GM19468 (cell line): ENCODE results near the gene PLEKHG5.

Experiments used
- ATAC-seq: cut with Tn5 transposase; IDR thresholded peaks from one replicate; pipeline ENCODE4 v1.9.1; 2021; ENCODE audit warnings: mild to moderate bottlenecking, moderate library complexity, moderate number of reproducible peaks; ENCODE audit not compliant: unreplicated experiment; ENCODE audit errors: extremely low read depth

Gene PLEKHG5, protein sequence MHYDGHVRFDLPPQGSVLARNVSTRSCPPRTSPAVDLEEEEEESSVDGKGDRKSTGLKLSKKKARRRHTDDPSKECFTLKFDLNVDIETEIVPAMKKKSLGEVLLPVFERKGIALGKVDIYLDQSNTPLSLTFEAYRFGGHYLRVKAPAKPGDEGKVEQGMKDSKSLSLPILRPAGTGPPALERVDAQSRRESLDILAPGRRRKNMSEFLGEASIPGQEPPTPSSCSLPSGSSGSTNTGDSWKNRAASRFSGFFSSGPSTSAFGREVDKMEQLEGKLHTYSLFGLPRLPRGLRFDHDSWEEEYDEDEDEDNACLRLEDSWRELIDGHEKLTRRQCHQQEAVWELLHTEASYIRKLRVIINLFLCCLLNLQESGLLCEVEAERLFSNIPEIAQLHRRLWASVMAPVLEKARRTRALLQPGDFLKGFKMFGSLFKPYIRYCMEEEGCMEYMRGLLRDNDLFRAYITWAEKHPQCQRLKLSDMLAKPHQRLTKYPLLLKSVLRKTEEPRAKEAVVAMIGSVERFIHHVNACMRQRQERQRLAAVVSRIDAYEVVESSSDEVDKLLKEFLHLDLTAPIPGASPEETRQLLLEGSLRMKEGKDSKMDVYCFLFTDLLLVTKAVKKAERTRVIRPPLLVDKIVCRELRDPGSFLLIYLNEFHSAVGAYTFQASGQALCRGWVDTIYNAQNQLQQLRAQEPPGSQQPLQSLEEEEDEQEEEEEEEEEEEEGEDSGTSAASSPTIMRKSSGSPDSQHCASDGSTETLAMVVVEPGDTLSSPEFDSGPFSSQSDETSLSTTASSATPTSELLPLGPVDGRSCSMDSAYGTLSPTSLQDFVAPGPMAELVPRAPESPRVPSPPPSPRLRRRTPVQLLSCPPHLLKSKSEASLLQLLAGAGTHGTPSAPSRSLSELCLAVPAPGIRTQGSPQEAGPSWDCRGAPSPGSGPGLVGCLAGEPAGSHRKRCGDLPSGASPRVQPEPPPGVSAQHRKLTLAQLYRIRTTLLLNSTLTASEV

DNA sequence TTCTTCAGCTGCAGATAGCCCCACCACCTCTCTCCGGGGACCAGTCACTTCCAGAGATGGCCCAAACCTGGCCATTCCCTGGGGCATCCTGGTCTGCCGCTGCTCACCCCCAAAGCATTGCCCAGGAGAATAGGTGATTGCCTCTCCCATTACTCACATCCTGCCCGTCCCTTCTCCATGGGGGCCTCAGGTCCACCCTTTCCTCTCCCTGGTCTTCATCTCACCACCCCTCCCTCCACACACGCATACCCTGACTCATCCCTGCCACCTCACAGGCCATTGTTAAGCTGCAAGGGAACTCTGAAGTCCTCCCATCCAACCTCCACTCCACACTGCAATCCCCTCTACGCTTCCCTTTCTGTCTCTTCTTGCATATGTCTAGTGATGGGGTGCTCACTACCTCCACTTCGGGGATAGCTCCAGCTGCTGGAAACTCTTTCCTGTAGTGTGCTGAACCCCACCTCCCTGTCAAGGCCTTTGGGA is at the start of gene PLEKHG5:
Gene PLEKHG5, minus strand, starts transcription at position 188 of the 483 bp plus-strand sequence. CDS start 14,096 bp downstream, outside the sequence.
- ATAC-seq: no peak

DNA sequence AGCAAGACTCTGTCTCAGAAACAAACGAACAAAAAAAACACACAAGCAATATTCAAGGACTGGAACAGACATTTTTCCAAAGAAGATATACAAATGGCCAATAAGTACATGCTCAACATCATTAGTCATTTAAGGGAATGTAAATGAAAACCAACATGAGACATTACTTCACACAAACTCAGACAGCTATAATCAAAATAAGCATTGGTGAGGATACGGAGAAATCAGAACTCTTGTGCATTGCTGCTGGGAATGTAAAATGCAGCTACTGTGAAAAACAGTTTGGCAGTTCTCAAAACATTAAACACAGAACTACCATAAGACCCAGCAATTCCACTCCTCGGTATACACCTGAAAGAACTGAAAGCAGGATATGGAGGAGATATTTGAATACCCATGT is 47.5 kb upstream of the PLEKHG5 start:
- no peak for ATAC-seq

DNA sequence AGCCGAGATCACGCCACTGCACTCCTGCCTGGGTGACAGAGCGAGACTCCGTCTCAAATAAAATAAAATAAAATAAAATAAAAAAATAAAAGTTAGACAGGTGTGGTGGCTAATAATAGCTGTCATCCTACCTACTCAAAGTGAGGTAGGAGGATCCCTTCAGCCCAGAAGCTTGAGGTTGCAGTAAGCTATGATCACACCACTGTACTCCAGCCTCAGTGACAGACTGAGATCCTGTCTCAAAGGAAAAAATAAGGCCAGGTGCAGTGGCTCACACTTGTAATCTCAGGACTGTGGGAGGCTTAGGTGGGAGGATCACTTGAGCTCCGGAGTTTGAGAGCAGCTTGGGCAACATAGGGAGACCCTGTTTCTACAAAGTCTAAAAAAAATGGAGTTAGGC is 44.8 kb upstream of the PLEKHG5 start:
- no peak for ATAC-seq

DNA sequence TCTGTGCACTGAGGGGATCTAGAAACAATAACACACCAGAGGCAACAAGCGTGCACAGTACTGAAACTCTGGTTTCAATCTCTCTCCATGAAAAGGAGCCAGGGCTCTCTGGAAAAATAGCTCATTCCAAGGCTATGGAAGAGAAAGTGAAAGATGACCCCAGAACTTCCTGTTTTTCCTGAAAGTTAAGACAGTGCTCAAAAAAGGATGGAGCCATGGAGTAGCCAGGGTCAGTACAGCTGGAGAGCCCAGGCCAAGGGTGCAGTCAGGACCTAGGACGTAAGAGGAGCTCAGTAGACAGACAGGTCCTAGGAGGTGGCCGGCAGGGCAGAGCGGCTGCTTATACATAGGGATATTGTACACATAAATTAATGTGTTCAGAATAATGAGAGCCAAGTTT is 43.7 kb upstream of the PLEKHG5 start:
- no peak for ATAC-seq

DNA sequence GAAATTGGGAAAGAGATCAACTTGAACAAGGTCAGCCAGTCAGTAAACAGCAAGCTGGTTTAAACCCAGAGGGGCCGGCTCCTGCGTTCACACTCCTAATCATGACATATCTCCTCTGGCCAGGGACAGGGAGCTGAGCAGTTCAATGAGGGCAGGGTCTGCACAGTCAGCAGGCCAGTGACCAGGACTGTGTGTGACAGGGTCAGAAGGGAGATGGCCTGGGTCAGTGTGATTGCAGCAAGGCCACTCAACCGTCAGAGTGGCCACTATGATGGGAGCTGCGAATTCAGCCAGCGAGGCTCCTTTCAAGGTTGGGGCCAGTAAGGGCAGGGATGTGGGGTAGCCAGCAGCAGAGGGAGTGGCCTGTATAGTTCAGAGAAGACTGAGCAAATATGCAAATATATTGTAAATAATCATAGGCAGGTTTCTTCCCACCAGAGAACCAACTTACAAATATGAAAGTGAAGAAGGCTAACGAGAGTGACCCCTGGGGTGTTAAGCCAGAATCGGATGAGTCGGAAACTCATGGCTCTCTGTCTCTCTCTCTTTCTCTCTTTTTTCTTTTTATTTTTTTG is 42.9 kb upstream of the PLEKHG5 start:
- ATAC-seq: no peak

DNA sequence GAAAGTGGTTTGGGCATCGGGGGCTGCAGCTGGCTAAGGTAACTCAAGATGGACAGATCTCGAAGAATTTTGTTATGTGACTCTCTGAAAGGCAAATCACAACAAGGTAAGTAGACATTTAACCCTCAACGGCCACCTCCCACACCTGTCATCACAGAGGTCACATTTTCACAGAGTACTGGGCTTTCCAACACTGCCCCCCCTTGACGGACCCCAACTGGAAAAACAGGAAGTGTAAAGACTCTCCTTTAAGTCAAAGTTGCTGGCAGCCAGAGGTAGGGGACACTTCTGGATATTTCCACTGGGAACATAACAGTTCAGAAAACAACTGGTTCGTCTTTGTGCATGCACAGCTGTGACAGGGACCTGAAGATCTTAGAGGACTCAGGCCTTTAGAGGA is 40.5 kb upstream of the PLEKHG5 start:
- no peak for ATAC-seq

DNA sequence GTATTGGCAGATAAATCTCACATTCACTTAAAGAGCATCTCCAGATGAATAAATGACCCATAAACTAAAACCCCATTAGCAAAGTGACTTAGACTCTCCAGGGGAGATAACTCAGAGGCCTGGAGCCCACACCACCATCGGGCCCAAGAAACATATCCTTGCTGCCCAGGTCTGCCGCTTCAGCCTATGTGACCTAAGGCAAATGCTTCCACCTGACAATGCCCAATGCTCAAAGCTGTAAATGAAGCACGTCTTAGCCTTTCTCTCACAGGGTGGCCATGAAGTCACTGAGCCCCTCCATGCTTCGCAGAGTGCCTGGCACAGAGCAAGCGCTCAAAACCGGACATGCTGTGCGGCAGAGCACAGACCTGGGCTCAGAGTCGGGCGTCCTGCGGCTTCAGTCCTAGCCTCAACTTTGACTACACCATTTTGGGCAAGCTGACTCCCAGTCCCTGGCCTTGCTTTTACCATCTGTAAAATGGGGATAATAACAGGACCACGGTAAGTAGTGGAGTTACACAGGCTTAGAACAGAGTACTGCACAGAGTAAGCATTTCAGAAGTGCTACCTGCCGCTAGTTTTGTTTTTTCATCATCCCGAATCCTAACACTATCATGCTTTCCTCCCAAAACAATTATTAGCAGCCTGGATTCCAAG is 39.2 kb upstream of the PLEKHG5 start:
- ATAC-seq: no peak

DNA sequence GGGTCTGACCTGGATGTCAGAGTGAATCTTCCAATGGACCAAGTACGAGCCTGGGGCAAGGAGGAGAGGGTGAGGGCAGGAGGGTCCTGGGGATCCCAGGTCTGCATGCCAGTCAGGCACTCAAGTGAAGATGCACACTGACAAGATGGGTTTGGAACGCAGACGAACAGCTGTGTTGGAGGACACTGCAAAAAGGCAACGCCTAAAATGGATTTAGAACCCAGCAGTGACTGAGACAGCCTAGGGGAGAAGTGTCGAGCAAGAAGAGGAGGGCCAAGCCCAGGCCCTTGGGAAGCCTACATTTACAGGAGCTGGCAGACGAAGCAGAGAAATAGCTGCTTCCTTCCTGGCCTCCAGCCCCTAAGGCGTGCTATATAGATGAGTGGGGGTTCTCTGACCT is 37.0 kb upstream of the PLEKHG5 start:
- no peak for ATAC-seq

DNA sequence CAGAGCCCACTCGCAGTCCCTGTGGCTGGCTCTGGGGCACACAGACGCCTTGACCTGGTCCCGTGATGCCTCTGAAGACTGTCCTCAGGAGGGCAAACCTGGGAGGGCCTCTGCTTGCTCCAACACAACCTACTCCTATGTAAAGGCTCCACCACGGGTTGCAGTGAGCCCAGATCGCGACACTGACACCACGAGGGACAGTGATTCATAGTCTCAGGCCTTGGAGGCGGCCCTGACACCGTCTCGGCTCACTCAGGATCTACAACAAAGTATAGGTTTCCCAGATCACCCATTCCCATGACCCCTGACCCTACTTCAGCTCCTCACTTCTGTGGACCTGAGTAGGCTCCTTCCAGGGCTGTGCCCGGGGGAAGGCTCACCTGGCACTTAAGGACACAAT is 34.8 kb upstream of the PLEKHG5 start:
- ATAC-seq: no peak

DNA sequence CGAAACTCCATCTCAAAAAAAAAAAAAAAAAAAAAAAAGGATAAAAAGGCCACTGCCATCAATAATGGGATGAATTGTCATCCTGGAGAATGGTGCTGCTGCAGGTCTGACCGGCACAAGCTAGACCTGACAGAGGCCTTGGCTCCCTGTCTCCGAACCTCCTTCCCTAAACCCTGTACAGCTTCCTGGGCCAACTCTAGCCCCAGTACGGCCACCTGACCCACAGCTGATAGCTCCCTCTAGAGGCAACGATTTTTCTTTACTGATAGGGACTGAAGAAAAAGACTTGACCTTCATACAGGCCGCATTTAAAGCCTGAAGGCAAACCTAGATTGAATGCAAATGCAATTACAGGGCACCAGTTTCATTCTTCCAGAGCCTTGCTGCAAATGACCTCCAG is 32.1 kb upstream of the PLEKHG5 start:
- no peak for ATAC-seq

DNA sequence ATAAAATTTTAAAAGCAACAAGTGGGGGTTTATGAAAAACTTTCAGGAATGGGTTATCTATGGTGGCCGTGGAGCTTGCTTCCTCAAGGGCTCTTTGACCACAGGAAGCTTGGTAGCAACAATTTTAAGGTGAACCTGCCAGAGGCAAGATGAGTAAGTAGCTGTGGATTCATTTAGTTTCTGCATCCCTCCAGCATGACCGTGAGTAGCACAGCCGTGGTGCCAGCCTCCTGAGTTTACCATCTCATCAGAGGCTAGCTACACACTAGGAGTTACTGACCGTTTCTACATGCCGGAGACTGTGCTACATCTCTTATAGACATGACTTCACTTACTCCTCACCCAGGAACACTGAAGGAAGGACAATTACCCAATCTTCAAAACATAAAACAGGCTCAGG is 30.1 kb upstream of the PLEKHG5 start:
- ATAC-seq: no peak

DNA sequence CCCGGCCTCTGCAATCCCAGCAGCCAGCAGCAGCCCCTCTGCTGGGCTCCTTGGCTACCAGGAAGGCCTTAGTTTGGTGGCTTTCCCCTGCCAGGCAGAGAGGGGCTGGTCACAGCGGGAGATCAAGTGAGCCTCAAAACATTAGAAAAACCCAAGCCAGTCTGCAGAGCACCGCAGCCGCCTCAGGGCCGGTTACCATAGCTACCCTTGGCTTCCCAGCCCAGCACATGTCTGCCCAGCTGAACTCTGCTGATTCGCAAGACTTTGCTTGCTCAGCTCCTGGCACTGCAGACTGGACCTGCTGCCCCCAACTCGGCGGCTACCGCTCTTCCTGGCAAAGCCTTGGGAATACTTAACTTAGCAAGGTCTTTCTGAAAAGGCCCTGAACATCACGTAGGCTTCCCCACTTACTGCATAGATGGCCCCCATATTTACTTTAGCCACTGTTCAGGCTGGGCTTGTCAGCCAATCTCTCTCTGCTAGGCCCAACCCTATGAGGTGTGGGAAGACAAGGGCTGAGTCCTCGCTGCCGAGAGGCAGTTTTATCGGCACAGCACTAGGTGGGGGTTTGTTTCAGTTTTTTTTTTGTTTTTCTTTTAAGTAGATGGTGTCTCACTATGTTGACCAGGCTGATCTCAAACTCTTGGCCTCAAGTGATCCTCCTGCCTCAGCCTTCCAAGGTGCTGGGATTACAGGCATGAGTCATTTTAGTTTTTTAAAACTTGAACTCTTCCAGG is 28.6 kb upstream of the PLEKHG5 start:
- no peak for ATAC-seq

DNA sequence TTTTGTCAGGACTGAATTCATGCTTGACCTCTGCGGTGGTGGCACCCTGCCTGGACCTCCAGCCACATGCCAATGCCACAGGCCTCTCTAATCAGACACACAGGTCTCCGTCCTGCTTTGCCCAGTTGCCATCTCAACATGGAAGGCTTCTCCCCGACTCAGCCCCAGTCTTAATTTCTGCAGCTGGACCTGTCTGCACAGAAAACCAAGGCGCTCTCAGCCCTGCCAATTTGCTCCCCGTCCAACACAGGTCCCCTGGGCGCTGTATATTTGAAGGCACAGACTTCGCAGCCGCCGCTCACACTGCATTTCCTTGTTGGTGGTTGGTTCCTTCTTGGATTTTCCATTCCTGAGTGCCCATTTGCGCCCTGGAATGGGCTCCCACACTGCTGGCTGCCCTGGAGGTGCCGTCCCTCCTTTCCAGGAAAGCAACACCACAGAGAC is 28.0 kb upstream of the PLEKHG5 start:
- no peak for ATAC-seq

DNA sequence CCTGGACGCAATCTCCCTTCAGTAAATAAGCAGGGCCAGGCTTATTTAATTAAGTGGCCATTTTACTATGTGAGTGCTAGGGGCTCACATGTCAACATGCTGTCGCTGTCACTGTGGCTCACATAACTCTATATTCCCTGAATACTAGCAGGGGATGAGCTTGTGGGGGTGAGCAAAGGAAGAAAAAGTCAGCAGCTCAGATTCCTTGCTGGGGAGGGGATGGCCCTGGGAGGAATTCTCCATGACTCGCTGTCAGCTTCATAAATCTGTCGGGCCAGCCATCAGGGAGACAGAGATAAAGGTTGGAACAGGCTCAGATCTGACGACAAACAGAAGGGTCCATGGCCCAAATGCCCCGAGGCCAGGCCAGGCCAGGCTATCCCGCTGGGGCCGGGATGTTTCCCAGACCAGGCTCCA is 26.0 kb upstream of the PLEKHG5 start:
- no peak for ATAC-seq

DNA sequence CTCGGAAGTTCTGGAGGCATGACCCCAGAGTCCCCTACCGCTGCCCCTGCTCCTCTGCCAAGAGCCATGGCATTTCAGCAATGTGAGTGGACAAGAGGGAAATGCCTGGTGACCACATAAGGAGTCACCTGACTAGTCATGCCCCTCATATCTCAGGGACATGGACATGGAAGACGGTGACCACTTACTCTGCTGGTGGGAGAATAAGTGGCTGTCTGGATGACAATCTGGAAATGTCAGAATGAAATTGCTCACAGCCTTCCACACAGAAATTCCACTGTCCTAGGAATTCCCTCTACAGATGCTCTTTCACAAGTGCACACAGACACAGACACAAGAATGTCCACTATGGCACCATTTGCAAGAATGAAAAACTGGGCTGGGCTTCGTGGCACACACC is 24.3 kb upstream of the PLEKHG5 start:
- ATAC-seq: no peak

DNA sequence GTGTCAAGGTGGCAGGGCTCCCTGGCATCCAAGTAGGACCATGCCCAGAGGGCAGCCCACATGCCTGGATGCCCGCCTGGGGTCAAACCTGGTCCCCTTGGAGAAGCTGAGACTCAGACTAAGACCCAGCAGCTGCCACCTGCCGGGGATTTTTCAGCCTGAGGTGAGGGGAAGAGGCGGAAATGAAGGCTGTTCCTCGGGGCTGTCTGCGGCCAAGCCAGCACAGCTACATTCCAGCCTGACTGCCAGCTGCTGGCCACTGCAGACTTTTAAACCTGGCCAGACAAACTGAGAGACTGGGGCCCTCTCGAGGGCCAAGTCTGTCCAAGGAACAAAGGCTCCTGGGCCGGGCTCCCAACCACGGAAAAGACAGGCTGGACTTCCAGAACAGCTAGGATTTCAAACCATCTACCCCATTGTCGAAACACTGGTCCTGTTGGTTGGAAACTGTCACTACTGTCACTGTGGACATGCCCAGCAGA is 21.9 kb upstream of the PLEKHG5 start:
- ATAC-seq: no peak

DNA sequence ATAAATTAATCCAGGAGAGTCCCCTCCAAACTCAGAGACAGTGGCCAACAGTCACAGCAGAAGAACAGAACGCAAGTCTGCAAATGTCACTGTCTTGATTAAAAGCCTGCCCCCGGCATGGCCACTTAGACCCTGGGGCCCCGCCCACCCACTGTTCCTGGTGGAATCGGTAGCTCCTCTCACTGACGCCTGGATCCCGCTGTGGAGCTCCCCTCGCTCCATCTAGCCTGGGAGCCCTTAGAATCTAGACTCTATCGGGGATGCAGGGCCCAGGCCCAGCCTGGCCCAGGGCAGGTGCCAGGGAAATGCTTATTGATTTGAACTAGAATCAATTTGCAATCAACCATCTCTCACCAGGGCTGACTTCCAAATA is 21.4 kb upstream of the PLEKHG5 start:
- no peak for ATAC-seq

DNA sequence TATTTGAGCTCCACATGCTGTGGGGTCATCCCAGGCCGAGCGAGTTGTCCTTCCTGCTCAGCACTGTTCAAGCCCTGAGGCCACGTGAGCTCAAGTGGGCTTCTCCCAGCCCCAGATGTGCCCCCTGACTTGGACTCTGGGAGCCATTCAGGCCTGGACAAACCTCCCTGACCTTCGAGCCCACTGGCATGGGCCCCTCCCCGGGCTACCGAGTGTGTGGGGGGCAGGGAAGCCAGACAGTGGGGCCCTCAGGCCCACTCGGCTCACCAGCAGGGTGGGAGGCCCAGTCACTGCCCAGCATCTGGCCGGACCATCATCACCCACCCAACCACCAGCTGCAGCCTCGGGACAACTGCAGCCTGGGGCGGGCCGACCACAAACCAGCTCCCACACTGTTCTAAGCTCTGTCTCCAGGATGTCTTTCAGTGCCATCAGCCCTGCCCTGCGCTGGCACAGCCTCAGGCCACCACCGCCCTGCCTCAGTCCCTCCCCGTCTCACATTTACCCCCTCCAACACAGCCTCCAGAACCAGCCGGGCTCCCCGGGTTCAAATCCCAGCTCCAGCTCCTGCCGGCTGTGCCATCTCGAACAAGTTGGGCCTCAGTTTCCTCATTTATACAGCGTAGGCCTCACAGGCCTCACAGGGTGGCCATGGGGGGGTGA is 20.9 kb upstream of the PLEKHG5 start:
- no peak for ATAC-seq
